Cardiac fibroblast (primary cell): ENCODE measurements around the gene GAMT.

ENCODE experiments used
- DNase-seq, 2 donors: peaks; one replicate each; pipeline versions ENCODE4 v3.0.0 to v3.0.0-alpha.2; 2010; ENCODE audit warnings: low read depth in 2 of 2
- H3K4me3 ChIP-seq, 2 donors: replicated peaks in 1 of 2; 1 replicate in 1 of 2; 2 replicates in 1 of 2; pipeline ENCODE4 v1.5.1; 2011; ENCODE audit warnings: low read depth in 2 of 2, low read length in 2 of 2, mild to moderate bottlenecking in 2 of 2, moderate library complexity in 1 of 2
- CTCF ChIP-seq: IDR thresholded peaks from one replicate; pipeline ENCODE4 v1.5.1; 2011; ENCODE audit warnings: low read depth, mild to moderate bottlenecking, low read length, inconsistent platforms

GAMT gene

GRCh38 chr19:1366899-1367870 lies 34.2 kb downstream of the GAMT start:
- TF ChIP-seq CTCF, result no peak
- no peak for DNase-seq
- H3K4me3 ChIP-seq, result no peak overlapping the region

GRCh38 chr19:1366296-1366695 lies 35.0 kb downstream of the GAMT start:
- H3K4me3 ChIP-seq, result no peak overlapping the region
- no peak for TF ChIP-seq CTCF
- no peak for DNase-seq

GRCh38 chr19:1365319-1366269 lies 35.7 kb downstream of the GAMT start:
- TF ChIP-seq CTCF, result no peak
- no peak overlapping the region for H3K4me3 ChIP-seq
- no peak for DNase-seq

GRCh38 chr19:1364070-1364704 lies 37.2 kb downstream of the GAMT start:
- DNase-seq, result peak in 1 of 2 donors; percentile 31
- peak; percentile 34 for TF ChIP-seq CTCF
- no peak overlapping the region for H3K4me3 ChIP-seq

- H3K4me3 ChIP-seq, result no peak overlapping the region
- no peak for DNase-seq
- no peak for TF ChIP-seq CTCF
Measured at GRCh38 chr19:1363599-1363998, 37.7 kb downstream of the GAMT start.

- TF ChIP-seq CTCF, result no peak
- no peak overlapping the region for H3K4me3 ChIP-seq
- DNase-seq, result no peak
Measured at GRCh38 chr19:1362387-1363257, 38.7 kb downstream of the GAMT start.
